ENCODE measurements around the gene SLC52A1.
A peak's percentile ranks its signal among the peaks of the same experiment; 100 is the strongest.

Gene SLC52A1

GRCh38 chr17:4987767-4988567 is 47.3 kb downstream of the SLC52A1 start:
- no peak for DNase-seq (ENCODE audit: low spot score)

- DNase-seq (ENCODE audit: low spot score), result peak; percentile 83
Measured at GRCh38 chr17:4986951-4987766, 48.1 kb downstream of the SLC52A1 start, which contains the start of gene CAMTA2. CAMTA2 (minus strand) TSS chr17:4987675; CDS start chr17:4986222, 1,453 bp downstream.

GRCh38 chr17:4986403-4986802 is 48.8 kb downstream of the SLC52A1 start:
- no peak for DNase-seq (ENCODE audit: low spot score)
